ENCODE measurements around the gene SHF.
A peak's percentile ranks its signal among the peaks of the same experiment; 100 is the strongest.
"Not testable (repeated sequence)": the region's sequence is repeated elsewhere in the genome, so short reads cannot be mapped to it uniquely, and the experiment has no call there.

SHF gene

GRCh38 chr15:45187894-45188830 is at the start of gene SHF:
Gene SHF, minus strand, starts transcription at chr15:45187966. Its CDS starts 15 bp downstream, at chr15:45187951.
- Histone ChIP-seq H3K27me3 (ENCODE audit: control insufficient read depth, insufficient read depth, low read length) (peaks cover 43% of the 10 kb centered on the region), H3K4me3 (ENCODE audit: low read depth, low read length) (peak within 1 kb of the TSS; percentile 94), H3K9ac (ENCODE audit: low read depth, low read length) (peak within 1 kb of the TSS; percentile 24), H3K4me1 (ENCODE audit: control insufficient read depth, insufficient read depth, low read length) (peaks cover 7% of the 10 kb centered on the region), H3K9me3 (ENCODE audit: control insufficient read depth, insufficient read depth, low read length) (no peaks in the 10 kb centered on the region), H3K36me3 (ENCODE audit: control insufficient read depth, insufficient read depth, low read length) (no peaks in the 10 kb centered on the region)

- not testable (repeated sequence) for H3K9ac ChIP-seq (ENCODE audit: low read depth, low read length); H3K4me1 ChIP-seq (ENCODE audit: control insufficient read depth, insufficient read depth, low read length); H3K27me3 ChIP-seq (ENCODE audit: control insufficient read depth, insufficient read depth, low read length); H3K4me3 ChIP-seq (ENCODE audit: low read depth, low read length); H3K36me3 ChIP-seq (ENCODE audit: control insufficient read depth, insufficient read depth, low read length); H3K9me3 ChIP-seq (ENCODE audit: control insufficient read depth, insufficient read depth, low read length)
Observed at GRCh38 chr15:45236806-45237205, 49.0 kb upstream of the SHF start.

- Histone ChIP-seq H3K9me3 (ENCODE audit: control insufficient read depth, insufficient read depth, low read length) (no peaks in the 10 kb centered on the region), H3K4me3 (ENCODE audit: low read depth, low read length) (no peak overlapping the region), H3K27me3 (ENCODE audit: control insufficient read depth, insufficient read depth, low read length) (no peaks in the 10 kb centered on the region), H3K9ac (ENCODE audit: low read depth, low read length) (no peak overlapping the region), H3K36me3 (ENCODE audit: control insufficient read depth, insufficient read depth, low read length) (no peaks in the 10 kb centered on the region), H3K4me1 (ENCODE audit: control insufficient read depth, insufficient read depth, low read length) (no peaks in the 10 kb centered on the region)
Observed at GRCh38 chr15:45234562-45235235, 46.9 kb upstream of the SHF start.

DNA sequence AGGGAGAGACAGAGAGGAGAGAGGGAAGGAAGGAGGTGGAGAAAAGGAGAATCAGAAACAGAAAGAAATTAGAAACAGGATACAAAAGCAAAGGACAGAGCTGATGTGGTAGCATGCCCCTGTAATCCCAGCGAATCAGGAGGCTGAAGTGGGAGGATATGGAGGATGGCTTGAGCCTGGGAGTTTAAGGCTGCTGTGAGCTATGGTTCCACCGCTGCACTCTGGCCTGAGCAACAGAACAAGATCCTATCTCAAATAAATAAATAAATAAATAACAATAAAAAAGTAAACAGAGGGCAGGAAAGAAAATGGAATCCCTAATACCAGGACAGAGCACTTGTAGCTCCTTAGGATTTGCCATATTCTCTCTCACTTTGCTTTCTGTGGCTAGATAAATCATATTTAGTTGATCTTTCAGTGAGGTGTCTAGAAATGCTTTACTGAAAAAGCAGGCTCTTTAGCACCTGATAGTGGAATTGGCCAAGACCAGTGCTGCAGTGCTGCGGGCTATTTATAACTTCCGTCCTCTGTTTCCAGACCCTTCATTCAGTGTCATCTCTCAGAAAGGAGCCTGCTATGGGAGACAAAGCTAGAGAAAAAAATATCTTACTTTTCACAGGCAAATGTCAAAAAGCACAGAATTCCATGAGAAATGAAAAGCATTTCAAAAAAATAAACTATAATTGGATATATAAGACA is 44.2 kb upstream of the SHF start:
- no peaks in the 10 kb centered on the region for H3K4me1 ChIP-seq (ENCODE audit: control insufficient read depth, insufficient read depth, low read length)
- H3K9ac ChIP-seq (ENCODE audit: low read depth, low read length): no peak overlapping the region
- H3K4me3 ChIP-seq (ENCODE audit: low read depth, low read length): no peak overlapping the region
- H3K27me3 ChIP-seq (ENCODE audit: control insufficient read depth, insufficient read depth, low read length): no peaks in the 10 kb centered on the region
- no peaks in the 10 kb centered on the region for H3K9me3 ChIP-seq (ENCODE audit: control insufficient read depth, insufficient read depth, low read length)
- no peaks in the 10 kb centered on the region for H3K36me3 ChIP-seq (ENCODE audit: control insufficient read depth, insufficient read depth, low read length)

GRCh38 chr15:45231132-45231531 is 43.4 kb upstream of the SHF start:
- Histone ChIP-seq H3K9ac (ENCODE audit: low read depth, low read length) (no peak overlapping the region), H3K9me3 (ENCODE audit: control insufficient read depth, insufficient read depth, low read length) (no peaks in the 10 kb centered on the region), H3K27me3 (ENCODE audit: control insufficient read depth, insufficient read depth, low read length) (no peaks in the 10 kb centered on the region)

GRCh38 chr15:45230245-45230965 is 42.6 kb upstream of the SHF start:
- Histone ChIP-seq H3K36me3 (ENCODE audit: control insufficient read depth, insufficient read depth, low read length) (no peaks in the 10 kb centered on the region), H3K9me3 (ENCODE audit: control insufficient read depth, insufficient read depth, low read length) (no peaks in the 10 kb centered on the region), H3K4me1 (ENCODE audit: control insufficient read depth, insufficient read depth, low read length) (no peaks in the 10 kb centered on the region), H3K27me3 (ENCODE audit: control insufficient read depth, insufficient read depth, low read length) (no peaks in the 10 kb centered on the region), H3K4me3 (ENCODE audit: low read depth, low read length) (no peak overlapping the region), H3K9ac (ENCODE audit: low read depth, low read length) (no peak overlapping the region)

More at GRCh38 chr15:45231132-45231531, 43.4 kb upstream of the SHF start:
- H3K4me1 ChIP-seq (ENCODE audit: control insufficient read depth, insufficient read depth, low read length): no peaks in the 10 kb centered on the region
- H3K4me3 ChIP-seq (ENCODE audit: low read depth, low read length): no peak overlapping the region
- H3K36me3 ChIP-seq (ENCODE audit: control insufficient read depth, insufficient read depth, low read length): no peaks in the 10 kb centered on the region

DNA sequence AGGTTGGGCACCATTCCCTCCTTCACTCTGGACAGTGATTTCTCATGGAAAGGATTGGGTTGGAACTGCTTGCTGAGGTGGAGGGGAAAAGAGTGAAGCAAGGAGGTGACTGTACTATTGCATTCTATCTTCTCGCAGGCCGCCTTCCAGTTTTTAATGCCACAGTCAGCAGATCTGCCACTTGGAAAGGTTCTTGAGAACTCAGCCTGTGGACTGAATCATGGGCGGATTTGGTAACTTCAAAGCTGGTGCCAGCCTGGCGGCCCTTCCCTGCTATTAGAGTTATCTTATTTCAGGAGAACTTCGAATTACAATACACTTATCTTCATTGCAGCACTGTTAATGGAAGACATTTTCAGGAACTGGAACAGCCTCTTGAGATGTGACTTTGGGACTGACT is 41.2 kb upstream of the SHF start:
- Histone ChIP-seq H3K36me3 (ENCODE audit: control insufficient read depth, insufficient read depth, low read length) (no peaks in the 10 kb centered on the region), H3K4me3 (ENCODE audit: low read depth, low read length) (no peak overlapping the region), H3K4me1 (ENCODE audit: control insufficient read depth, insufficient read depth, low read length) (no peaks in the 10 kb centered on the region), H3K9me3 (ENCODE audit: control insufficient read depth, insufficient read depth, low read length) (no peaks in the 10 kb centered on the region), H3K27me3 (ENCODE audit: control insufficient read depth, insufficient read depth, low read length) (no peaks in the 10 kb centered on the region), H3K9ac (ENCODE audit: low read depth, low read length) (no peak overlapping the region)

DNA sequence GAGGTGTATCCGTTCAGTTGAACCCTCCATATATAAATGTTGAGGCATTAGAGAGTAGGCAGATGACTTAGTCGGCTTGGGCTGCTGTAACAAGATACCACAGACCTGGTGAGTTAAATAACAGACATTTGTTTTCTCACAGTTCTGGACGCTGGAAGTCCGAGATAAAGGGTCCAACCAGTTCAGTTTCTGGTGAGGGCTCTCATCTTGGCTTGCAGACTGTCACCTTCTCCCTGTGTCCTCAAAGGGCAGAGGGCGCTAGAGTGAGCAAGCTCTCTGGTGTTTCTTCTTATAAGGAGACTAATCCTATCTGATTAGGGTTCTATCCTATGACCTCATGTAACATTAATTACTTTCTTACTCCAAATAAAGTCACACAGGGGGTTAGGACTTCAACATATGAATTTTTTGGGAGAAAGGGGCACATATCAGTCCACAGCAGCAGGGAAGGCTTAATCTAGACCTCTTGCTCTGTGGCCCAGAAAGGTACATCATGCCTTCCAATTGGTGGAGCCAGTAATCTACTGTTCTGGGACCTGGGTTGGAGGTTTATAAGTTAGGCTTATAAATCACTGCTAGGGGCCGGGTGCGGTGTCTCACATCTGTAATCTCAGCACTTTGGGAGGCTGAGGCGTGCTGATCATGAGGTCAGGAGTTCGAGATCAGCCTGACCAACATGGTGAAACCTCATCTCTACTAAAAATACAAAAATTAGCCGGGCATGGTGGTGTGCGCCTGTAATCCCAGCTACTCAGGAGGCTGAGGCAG is 37.9 kb upstream of the SHF start:
- H3K36me3 ChIP-seq (ENCODE audit: control insufficient read depth, insufficient read depth, low read length): no peaks in the 10 kb centered on the region
- H3K4me3 ChIP-seq (ENCODE audit: low read depth, low read length): no peak overlapping the region
- no peaks in the 10 kb centered on the region for H3K4me1 ChIP-seq (ENCODE audit: control insufficient read depth, insufficient read depth, low read length)
- no peak overlapping the region for H3K9ac ChIP-seq (ENCODE audit: low read depth, low read length)
- H3K9me3 ChIP-seq (ENCODE audit: control insufficient read depth, insufficient read depth, low read length): no peaks in the 10 kb centered on the region
- H3K27me3 ChIP-seq (ENCODE audit: control insufficient read depth, insufficient read depth, low read length): no peaks in the 10 kb centered on the region

DNA sequence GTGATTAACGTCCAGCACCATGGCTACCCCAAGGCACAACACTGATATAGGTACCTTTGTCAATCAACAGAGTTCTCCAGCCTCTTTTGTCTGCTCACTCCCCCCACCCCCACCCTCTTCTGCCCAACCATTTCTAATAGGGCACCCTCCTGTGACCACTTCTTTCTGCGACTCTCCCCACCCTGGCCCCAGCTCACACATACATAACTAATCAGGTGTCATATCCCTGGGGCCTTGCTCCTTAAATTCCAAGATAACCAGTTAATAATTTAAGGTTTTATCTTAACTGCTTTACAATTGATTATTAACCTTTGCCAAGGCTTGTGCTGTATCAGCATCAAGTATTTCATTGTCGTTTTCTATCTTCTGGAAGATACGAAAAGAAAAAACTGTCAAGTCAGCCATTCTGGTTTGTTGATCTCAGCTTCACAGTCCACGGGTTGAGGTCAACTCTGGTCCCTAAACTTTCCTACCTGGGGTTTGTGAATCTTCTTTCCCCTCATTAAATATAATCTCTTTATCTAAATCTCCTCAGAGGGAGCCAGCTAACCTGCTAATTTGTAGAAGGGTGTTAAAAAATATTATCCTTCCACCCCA is 37.0 kb upstream of the SHF start:
- no peaks in the 10 kb centered on the region for H3K36me3 ChIP-seq (ENCODE audit: control insufficient read depth, insufficient read depth, low read length)
- no peaks in the 10 kb centered on the region for H3K9me3 ChIP-seq (ENCODE audit: control insufficient read depth, insufficient read depth, low read length)
- no peaks in the 10 kb centered on the region for H3K27me3 ChIP-seq (ENCODE audit: control insufficient read depth, insufficient read depth, low read length)
- no peak overlapping the region for H3K4me3 ChIP-seq (ENCODE audit: low read depth, low read length)
- H3K9ac ChIP-seq (ENCODE audit: low read depth, low read length): no peak overlapping the region
- no peaks in the 10 kb centered on the region for H3K4me1 ChIP-seq (ENCODE audit: control insufficient read depth, insufficient read depth, low read length)

DNA sequence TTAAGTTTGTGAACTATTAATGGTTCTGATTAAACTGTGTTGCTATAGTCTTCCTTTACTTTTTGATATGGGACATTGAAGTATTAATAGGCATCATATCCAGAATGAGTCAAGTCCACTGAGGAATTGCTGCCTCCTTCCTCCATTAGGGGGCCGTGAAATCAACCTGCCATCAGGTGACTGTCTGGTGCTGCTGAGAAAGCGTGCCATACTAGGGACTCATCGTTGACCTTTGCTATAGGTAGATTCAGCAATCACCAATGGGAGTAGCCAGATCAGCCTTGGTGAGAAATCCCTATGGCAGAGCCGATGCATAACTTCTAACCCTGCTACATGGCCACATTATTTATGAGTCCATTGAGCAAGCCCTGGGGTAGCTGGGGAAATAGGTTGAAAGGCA is 34.2 kb upstream of the SHF start:
- H3K9ac ChIP-seq (ENCODE audit: low read depth, low read length): no peak overlapping the region
- H3K27me3 ChIP-seq (ENCODE audit: control insufficient read depth, insufficient read depth, low read length): no peaks in the 10 kb centered on the region
- H3K9me3 ChIP-seq (ENCODE audit: control insufficient read depth, insufficient read depth, low read length): no peaks in the 10 kb centered on the region
- H3K4me3 ChIP-seq (ENCODE audit: low read depth, low read length): no peak overlapping the region
- no peaks in the 10 kb centered on the region for H3K36me3 ChIP-seq (ENCODE audit: control insufficient read depth, insufficient read depth, low read length)
- no peaks in the 10 kb centered on the region for H3K4me1 ChIP-seq (ENCODE audit: control insufficient read depth, insufficient read depth, low read length)
